Activated naive CD4-positive, alpha-beta T cell treated with anti-CD3 and anti-CD28 coated beads for 36 hours (primary cell): ENCODE measurements around the gene APELA. TPM values are rescaled to one million over a fixed set of nuclear protein-coding genes. Genes with fewer than 3 reads are reported as not detected.
"Not testable (repeated sequence)": the region's sequence is repeated elsewhere in the genome, so short reads cannot be mapped to it uniquely, and the experiment has no call there.

ENCODE experiments used
- CTCF ChIA-PET: fragments of 350-600 bp; sonication (Branson Sonifier 250); formaldehyde crosslinking; loops from one replicate; lab custom pipeline; 2021; ENCODE audit warnings: antibody characterized with exemption; lab: Charles Lee
- DNase-seq: peaks from one replicate; pipeline ENCODE4 v3.0.0-alpha.2; 2020
- H3K27ac Mint-ChIP-seq: one replicate; pipeline ENCODE4 v1.8.0; 2021; ENCODE audit warnings: mild to moderate bottlenecking, mixed read lengths
- H3K27me3 Mint-ChIP-seq: one replicate; pipeline ENCODE4 v1.8.0; 2021; ENCODE audit warnings: low read depth, mixed read lengths
- H3K36me3 Mint-ChIP-seq: one replicate; pipeline ENCODE4 v1.8.0; 2021; ENCODE audit warnings: low read depth, mixed read lengths
- H3K4me1 Mint-ChIP-seq: one replicate; pipeline ENCODE4 v1.8.0; 2021; ENCODE audit warnings: low read depth, mixed read lengths
- H3K4me3 Mint-ChIP-seq: one replicate; pipeline ENCODE4 v1.8.0; 2021; ENCODE audit warnings: mild to moderate bottlenecking, moderate library complexity, mixed read lengths
- H3K9me3 Mint-ChIP-seq: one replicate; pipeline ENCODE4 v1.8.0; 2021; ENCODE audit warnings: mixed read lengths
- intact Hi-C: fragments of 100-400 bp; cut with micrococcal nuclease; formaldehyde crosslinking; loops from one replicate; pipeline ENCODE4 v1.15.1; 2023
- total RNA-seq, 2 experiments: library from RNA; stranded (reverse); gene quantifications; one replicate each; pipeline ENCODE4 v1.2.3, GENCODE V29; 2021

APELA gene
- total RNA-seq, 2 experiments from 2014 or later: not detected

- Mint-ChIP-seq H3K27ac (no peak overlapping the region), H3K4me1 (no peaks in the 10 kb centered on the region), H3K4me3 (no peak overlapping the region), H3K36me3 (no peaks in the 10 kb centered on the region), H3K27me3 (no peaks in the 10 kb centered on the region), H3K9me3 (no peaks in the 10 kb centered on the region)
- CTCF ChIA-PET: no interaction called here
- intact Hi-C loops: no loop called here
- DNase-seq: no peak
Measured at GRCh38 chr4:164931551-164932324, 54.8 kb downstream of the APELA start.

DNA sequence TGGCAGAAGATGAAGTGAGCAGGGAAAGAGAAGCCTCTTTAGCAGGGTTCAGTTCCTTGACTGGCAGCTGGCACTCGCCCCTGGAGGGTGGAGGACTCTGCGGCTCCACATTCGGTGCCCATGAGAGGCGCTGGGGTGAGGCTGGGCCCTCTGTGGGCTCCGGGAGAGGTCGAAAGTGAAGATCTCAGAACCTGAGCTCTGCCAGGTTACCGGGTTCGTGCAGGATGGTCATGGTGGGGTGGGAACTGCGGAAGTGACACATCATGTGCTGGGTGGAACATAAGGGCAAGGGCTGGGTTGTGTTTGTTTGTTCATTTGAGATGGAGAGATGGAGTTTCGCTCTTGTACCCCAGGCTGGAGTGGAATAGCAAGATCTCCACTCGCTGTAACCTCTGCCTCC, 56.3 kb downstream of the APELA start:
- no peak for DNase-seq
- Mint-ChIP-seq H3K4me3 (no peak overlapping the region), H3K36me3 (no peaks in the 10 kb centered on the region), H3K4me1 (no peaks in the 10 kb centered on the region), H3K27ac (no peak overlapping the region), H3K27me3 (peaks cover 4% of the 10 kb centered on the region), H3K9me3 (no peaks in the 10 kb centered on the region)
- CTCF ChIA-PET: interaction anchor here (1.2 kb wide), 1 partner anchor 153 kb away, joined by 3 read pairs; no protein-coding TSS in a partner anchor
- intact Hi-C loops: no loop called here

DNA sequence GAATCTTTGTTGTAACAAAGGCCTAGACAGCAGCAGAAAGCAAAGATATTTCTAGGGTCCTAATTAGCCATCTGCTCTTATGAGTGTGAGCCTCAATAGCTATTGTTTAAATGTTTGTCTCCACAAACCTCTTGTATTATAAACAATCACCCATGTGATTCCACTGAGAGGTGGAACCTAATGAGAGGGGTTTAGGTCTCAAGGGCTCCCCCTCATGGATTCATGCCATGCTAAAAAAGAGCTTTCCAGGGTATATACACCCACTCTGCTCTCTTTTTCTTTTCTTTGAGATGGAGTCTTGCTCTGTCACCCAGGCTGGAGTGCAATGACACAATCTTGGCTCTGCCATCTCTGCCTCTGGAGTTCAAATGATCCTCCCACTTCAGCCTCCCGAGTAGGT, 58.4 kb downstream of the APELA start:
- H3K27me3 Mint-ChIP-seq: peaks cover 8% of the 10 kb centered on the region
- CTCF ChIA-PET: interaction anchor here (0.6 kb wide), 1 partner anchor 729 kb away, joined by 6 read pairs; no protein-coding TSS in a partner anchor
- DNase-seq: no peak
- no peaks in the 10 kb centered on the region for H3K9me3 Mint-ChIP-seq
- intact Hi-C loops: no loop called here
- H3K4me3 Mint-ChIP-seq: no peak overlapping the region
- no peak overlapping the region for H3K27ac Mint-ChIP-seq
- H3K36me3 Mint-ChIP-seq: no peaks in the 10 kb centered on the region
- no peaks in the 10 kb centered on the region for H3K4me1 Mint-ChIP-seq

DNA sequence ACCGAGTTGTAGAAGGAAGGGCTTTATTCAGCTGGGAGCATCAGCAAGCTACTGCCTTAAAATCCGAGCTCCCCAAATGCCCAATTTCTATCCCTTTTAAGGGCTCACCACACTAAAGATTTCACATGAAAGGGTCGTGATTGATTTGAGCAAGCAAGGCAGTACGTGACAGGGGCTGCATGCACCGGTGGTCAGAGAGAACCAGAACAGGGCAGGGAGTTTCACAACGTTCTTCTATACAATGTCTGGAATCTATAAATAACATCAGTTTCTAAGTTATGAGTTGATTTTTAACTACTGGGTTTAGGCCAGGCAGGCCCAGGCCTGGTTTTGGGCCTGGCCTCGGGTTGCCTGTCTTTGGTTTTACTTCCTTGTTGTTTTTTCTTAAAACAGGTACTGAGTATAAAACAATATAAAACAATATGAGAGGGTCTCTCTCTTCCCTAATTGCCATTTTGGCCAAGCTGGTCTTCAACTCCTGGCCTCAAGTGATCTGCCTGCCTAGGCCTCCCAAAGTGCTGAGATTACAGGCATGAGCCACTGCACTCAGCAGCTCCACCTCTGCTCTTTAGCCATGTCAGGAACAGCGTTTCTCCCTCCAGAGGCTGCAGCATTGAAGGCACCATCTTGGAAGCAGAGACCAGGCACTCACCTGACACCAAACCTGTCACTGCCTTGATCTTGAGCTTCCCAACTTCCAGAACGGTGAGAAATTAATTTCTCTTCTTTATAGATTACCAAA, 59.1 kb downstream of the APELA start:
- CTCF ChIA-PET, intact Hi-C loops, H3K4me1 Mint-ChIP-seq, H3K27ac Mint-ChIP-seq, DNase-seq, H3K4me3 Mint-ChIP-seq, H3K27me3 Mint-ChIP-seq, H3K36me3 Mint-ChIP-seq, H3K9me3 Mint-ChIP-seq: not testable (repeated sequence)

GRCh38 chr4:164937576-164938270, 60.7 kb downstream of the APELA start:
- DNase-seq: no peak
- H3K27me3 Mint-ChIP-seq: peaks cover 8% of the 10 kb centered on the region
- no peak overlapping the region for H3K4me3 Mint-ChIP-seq
- H3K36me3 Mint-ChIP-seq: no peaks in the 10 kb centered on the region
- CTCF ChIA-PET: no interaction called here
- intact Hi-C loops: no loop called here
- H3K9me3 Mint-ChIP-seq: no peaks in the 10 kb centered on the region
- no peak overlapping the region for H3K27ac Mint-ChIP-seq
- H3K4me1 Mint-ChIP-seq: no peaks in the 10 kb centered on the region

- no peak for DNase-seq
- intact Hi-C loops: no loop called here
- H3K4me3 Mint-ChIP-seq: no peak overlapping the region
- no peaks in the 10 kb centered on the region for H3K36me3 Mint-ChIP-seq
- no peaks in the 10 kb centered on the region for H3K9me3 Mint-ChIP-seq
- no peak overlapping the region for H3K27ac Mint-ChIP-seq
- H3K27me3 Mint-ChIP-seq: peaks cover 5% of the 10 kb centered on the region
- no peaks in the 10 kb centered on the region for H3K4me1 Mint-ChIP-seq
- CTCF ChIA-PET: no interaction called here
Measured at GRCh38 chr4:164943192-164943591, 66.2 kb downstream of the APELA start.

DNA sequence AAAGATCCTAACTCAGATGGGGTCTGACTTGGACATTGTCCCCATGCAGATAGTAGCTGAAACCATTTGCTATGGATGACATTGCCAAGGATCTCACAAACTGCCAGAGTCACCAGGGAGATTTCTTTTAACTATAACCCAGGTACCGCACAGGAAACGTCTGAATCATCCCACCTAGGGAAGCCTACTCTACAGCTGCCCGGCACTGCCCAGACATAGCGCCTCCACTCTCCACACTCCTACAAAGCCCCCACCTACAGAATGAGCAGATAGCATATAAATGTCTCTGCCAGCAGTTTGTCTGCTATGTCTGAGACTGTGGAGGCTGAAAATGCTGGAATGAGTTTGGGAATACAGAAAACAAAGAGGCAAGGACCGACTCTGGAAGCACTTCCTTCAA, 68.2 kb downstream of the APELA start:
- Mint-ChIP-seq H3K36me3 (no peaks in the 10 kb centered on the region), H3K27ac (no peak overlapping the region), H3K4me1 (no peaks in the 10 kb centered on the region), H3K4me3 (no peak overlapping the region), H3K9me3 (no peaks in the 10 kb centered on the region), H3K27me3 (peaks cover 9% of the 10 kb centered on the region)
- CTCF ChIA-PET: no interaction called here
- intact Hi-C loops: no loop called here
- no peak for DNase-seq

- no peak overlapping the region for H3K27ac Mint-ChIP-seq
- H3K4me1 Mint-ChIP-seq: no peaks in the 10 kb centered on the region
- no peak overlapping the region for H3K4me3 Mint-ChIP-seq
- H3K9me3 Mint-ChIP-seq: no peaks in the 10 kb centered on the region
- CTCF ChIA-PET: no interaction called here
- no peak for DNase-seq
- intact Hi-C loops: no loop called here
- H3K36me3 Mint-ChIP-seq: no peaks in the 10 kb centered on the region
- peaks cover 9% of the 10 kb centered on the region for H3K27me3 Mint-ChIP-seq
Measured at GRCh38 chr4:164946810-164947209, 69.8 kb downstream of the APELA start.

Other genes with a start within 250 kb of the APELA start
- not detected for gene SMIM31, start 123.0 kb upstream of the APELA start, total RNA-seq
- under 1 TPM; 0.67 to 0.84 TPM for gene TRIM61, start 100.5 kb downstream of the APELA start, total RNA-seq
- gene TRIM60, start 154.8 kb downstream of the APELA start, total RNA-seq: not detected
- gene TRIM75, start 176.7 kb downstream of the APELA start, total RNA-seq: not detected
- 1 to 10 TPM; 6.3 to 8.9 TPM for gene TMEM192, start 235.7 kb downstream of the APELA start, total RNA-seq